ENCODE data around the gene CREB5.

CREB5 gene

DNA sequence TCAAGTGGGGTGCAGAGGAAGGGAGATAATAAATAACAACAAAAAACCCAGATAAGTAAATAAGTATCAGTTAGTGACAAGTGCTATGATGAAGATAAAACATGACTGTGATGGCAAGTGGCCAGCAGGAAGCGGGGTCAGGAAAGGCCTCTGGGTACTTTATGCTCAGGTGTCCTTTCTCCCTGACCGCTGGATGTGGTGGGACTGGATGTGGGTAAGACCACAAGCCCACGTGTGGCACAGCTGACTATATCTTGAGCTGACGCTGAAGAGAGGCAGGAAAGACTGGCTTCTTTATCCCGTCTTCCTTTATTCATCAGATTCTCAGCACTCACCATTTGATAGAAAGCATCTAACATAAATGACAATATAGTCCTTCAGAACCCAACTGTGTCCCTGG is 87.8 kb downstream of the CREB5 start:
- DNase-seq (ENCODE audit: low spot score) (no peak), ATAC-seq (ENCODE audit: low read depth) (no peak)
- H3K27ac ChIP-seq (ENCODE audit: poor library complexity, severe bottlenecking), result no peak overlapping the region
- H3K4me3 ChIP-seq (ENCODE audit: severe bottlenecking), result no peak overlapping the region
- H3K27me3 ChIP-seq (ENCODE audit: insufficient read depth, poor library complexity, severe bottlenecking), result no peaks in the 10 kb centered on the region
- no peaks in the 10 kb centered on the region for H3K36me3 ChIP-seq (ENCODE audit: low read depth)
- no peaks in the 10 kb centered on the region for H3K9me3 ChIP-seq (ENCODE audit: severe bottlenecking)
- TF ChIP-seq, protein P1, sequence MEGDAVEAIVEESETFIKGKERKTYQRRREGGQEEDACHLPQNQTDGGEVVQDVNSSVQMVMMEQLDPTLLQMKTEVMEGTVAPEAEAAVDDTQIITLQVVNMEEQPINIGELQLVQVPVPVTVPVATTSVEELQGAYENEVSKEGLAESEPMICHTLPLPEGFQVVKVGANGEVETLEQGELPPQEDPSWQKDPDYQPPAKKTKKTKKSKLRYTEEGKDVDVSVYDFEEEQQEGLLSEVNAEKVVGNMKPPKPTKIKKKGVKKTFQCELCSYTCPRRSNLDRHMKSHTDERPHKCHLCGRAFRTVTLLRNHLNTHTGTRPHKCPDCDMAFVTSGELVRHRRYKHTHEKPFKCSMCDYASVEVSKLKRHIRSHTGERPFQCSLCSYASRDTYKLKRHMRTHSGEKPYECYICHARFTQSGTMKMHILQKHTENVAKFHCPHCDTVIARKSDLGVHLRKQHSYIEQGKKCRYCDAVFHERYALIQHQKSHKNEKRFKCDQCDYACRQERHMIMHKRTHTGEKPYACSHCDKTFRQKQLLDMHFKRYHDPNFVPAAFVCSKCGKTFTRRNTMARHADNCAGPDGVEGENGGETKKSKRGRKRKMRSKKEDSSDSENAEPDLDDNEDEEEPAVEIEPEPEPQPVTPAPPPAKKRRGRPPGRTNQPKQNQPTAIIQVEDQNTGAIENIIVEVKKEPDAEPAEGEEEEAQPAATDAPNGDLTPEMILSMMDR (IDR thresholded peaks at IDR 0.05; ENCODE audit: poor library complexity, severe bottlenecking), result no peak
- H3K4me1 ChIP-seq (ENCODE audit: insufficient read depth, poor library complexity, severe bottlenecking), result no peaks in the 10 kb centered on the region

GRCh38 chr7:28502408-28502807 is 90.1 kb downstream of the CREB5 start:
- DNase-seq (ENCODE audit: low spot score), result no peak
- H3K4me3 ChIP-seq (ENCODE audit: severe bottlenecking), result no peak overlapping the region
- H3K9me3 ChIP-seq (ENCODE audit: severe bottlenecking), result no peaks in the 10 kb centered on the region
- no peaks in the 10 kb centered on the region for H3K4me1 ChIP-seq (ENCODE audit: insufficient read depth, poor library complexity, severe bottlenecking)
- H3K36me3 ChIP-seq (ENCODE audit: low read depth), result no peaks in the 10 kb centered on the region
- H3K27ac ChIP-seq (ENCODE audit: poor library complexity, severe bottlenecking), result no peak overlapping the region
- no peak for ATAC-seq (ENCODE audit: low read depth)
- H3K27me3 ChIP-seq (ENCODE audit: insufficient read depth, poor library complexity, severe bottlenecking), result no peaks in the 10 kb centered on the region
- TF ChIP-seq, protein P1 (IDR thresholded peaks at IDR 0.05; ENCODE audit: poor library complexity, severe bottlenecking), result no peak

- no peaks in the 10 kb centered on the region for H3K36me3 ChIP-seq (ENCODE audit: low read depth)
- H3K27me3 ChIP-seq (ENCODE audit: insufficient read depth, poor library complexity, severe bottlenecking), result no peaks in the 10 kb centered on the region
- ATAC-seq (ENCODE audit: low read depth) (no peak), DNase-seq (ENCODE audit: low spot score) (no peak)
- no peaks in the 10 kb centered on the region for H3K4me1 ChIP-seq (ENCODE audit: insufficient read depth, poor library complexity, severe bottlenecking)
- TF ChIP-seq, protein P1 (IDR thresholded peaks at IDR 0.05; ENCODE audit: poor library complexity, severe bottlenecking), result no peak
- no peak overlapping the region for H3K4me3 ChIP-seq (ENCODE audit: severe bottlenecking)
- H3K9me3 ChIP-seq (ENCODE audit: severe bottlenecking), result no peaks in the 10 kb centered on the region
- H3K27ac ChIP-seq (ENCODE audit: poor library complexity, severe bottlenecking), result no peak overlapping the region
Observed at GRCh38 chr7:28503396-28503795, 91.1 kb downstream of the CREB5 start.

GRCh38 chr7:28505014-28505413 is 92.7 kb downstream of the CREB5 start:
- Histone ChIP-seq H3K36me3 (ENCODE audit: low read depth) (no peaks in the 10 kb centered on the region), H3K27ac (ENCODE audit: poor library complexity, severe bottlenecking) (no peak overlapping the region), H3K9me3 (ENCODE audit: severe bottlenecking) (no peaks in the 10 kb centered on the region), H3K27me3 (ENCODE audit: insufficient read depth, poor library complexity, severe bottlenecking) (no peaks in the 10 kb centered on the region), H3K4me3 (ENCODE audit: severe bottlenecking) (no peak overlapping the region), H3K4me1 (ENCODE audit: insufficient read depth, poor library complexity, severe bottlenecking) (no peaks in the 10 kb centered on the region)
- no peak for ATAC-seq (ENCODE audit: low read depth)
- no peak for DNase-seq (ENCODE audit: low spot score)
- TF ChIP-seq, protein P1 (IDR thresholded peaks at IDR 0.05; ENCODE audit: poor library complexity, severe bottlenecking), result no peak

DNA sequence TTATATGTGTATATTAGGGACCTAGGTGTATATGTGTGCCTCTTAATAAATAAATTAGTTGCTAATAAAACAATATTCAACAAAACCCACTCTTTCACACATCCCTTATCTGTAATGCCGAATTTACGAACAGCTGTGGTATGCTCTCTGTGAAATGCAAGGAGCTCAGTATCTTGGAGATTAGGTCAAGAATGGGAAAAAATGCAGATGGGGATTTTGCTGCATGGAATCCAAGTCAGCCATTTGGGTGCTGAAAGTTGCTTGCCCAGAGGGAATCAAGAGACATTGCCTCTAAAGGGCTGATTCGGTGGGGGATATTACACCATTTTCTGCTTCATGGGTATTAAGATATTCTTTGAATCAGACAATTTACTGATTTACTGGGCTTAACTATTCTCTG is 93.5 kb downstream of the CREB5 start:
- Histone ChIP-seq H3K9me3 (ENCODE audit: severe bottlenecking) (no peaks in the 10 kb centered on the region), H3K36me3 (ENCODE audit: low read depth) (no peaks in the 10 kb centered on the region), H3K27ac (ENCODE audit: poor library complexity, severe bottlenecking) (no peak overlapping the region), H3K4me3 (ENCODE audit: severe bottlenecking) (no peak overlapping the region), H3K4me1 (ENCODE audit: insufficient read depth, poor library complexity, severe bottlenecking) (no peaks in the 10 kb centered on the region), H3K27me3 (ENCODE audit: insufficient read depth, poor library complexity, severe bottlenecking) (no peaks in the 10 kb centered on the region)
- DNase-seq (ENCODE audit: low spot score), result no peak
- no peak for ATAC-seq (ENCODE audit: low read depth)
- TF ChIP-seq, protein P1 (IDR thresholded peaks at IDR 0.05; ENCODE audit: poor library complexity, severe bottlenecking), result no peak

Data from RWPE2 (cell line).